ENCODE measurements around the gene TNFRSF18.

GRCh38 chr1:1253314-1253713 lies 46.9 kb upstream of the TNFRSF18 start:
- no peak for TF ChIP-seq POLR2A (IDR thresholded peaks at IDR 0.05; ENCODE audit: low read depth, low read length)
- TF ChIP-seq, protein P1, sequence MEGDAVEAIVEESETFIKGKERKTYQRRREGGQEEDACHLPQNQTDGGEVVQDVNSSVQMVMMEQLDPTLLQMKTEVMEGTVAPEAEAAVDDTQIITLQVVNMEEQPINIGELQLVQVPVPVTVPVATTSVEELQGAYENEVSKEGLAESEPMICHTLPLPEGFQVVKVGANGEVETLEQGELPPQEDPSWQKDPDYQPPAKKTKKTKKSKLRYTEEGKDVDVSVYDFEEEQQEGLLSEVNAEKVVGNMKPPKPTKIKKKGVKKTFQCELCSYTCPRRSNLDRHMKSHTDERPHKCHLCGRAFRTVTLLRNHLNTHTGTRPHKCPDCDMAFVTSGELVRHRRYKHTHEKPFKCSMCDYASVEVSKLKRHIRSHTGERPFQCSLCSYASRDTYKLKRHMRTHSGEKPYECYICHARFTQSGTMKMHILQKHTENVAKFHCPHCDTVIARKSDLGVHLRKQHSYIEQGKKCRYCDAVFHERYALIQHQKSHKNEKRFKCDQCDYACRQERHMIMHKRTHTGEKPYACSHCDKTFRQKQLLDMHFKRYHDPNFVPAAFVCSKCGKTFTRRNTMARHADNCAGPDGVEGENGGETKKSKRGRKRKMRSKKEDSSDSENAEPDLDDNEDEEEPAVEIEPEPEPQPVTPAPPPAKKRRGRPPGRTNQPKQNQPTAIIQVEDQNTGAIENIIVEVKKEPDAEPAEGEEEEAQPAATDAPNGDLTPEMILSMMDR (IDR thresholded peaks at IDR 0.05; ENCODE audit: extremely low read depth in 1 of 2, insufficient read depth in 1 of 2, low read depth in 1 of 2, low read length in 2 of 2) = no peak
- no peak for TF ChIP-seq EZH2 (IDR thresholded peaks at IDR 0.05; ENCODE audit: borderline replicate concordance, low read depth, low read length, severe bottlenecking)
- TF ChIP-seq JUN (IDR thresholded peaks at IDR 0.05; ENCODE audit: borderline replicate concordance, insufficient read depth, insufficient read length, low read depth) = no peak
- TF ChIP-seq, protein P2, sequence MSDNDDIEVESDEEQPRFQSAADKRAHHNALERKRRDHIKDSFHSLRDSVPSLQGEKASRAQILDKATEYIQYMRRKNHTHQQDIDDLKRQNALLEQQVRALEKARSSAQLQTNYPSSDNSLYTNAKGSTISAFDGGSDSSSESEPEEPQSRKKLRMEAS (IDR thresholded peaks at IDR 0.05; ENCODE audit: insufficient read depth, insufficient read length) = no peak
- TF ChIP-seq POLR2AphosphoS5 (IDR thresholded peaks at IDR 0.05; ENCODE audit: insufficient read depth, low read depth, low read length) = no peak
- no peak for TF ChIP-seq FOS (IDR thresholded peaks at IDR 0.05; ENCODE audit: borderline replicate concordance, insufficient read depth, low read length)
- TF ChIP-seq MYC (IDR thresholded peaks at IDR 0.05; ENCODE audit: low read depth, low read length) = no peak

All from endothelial cell of umbilical vein (primary cell).